ENCODE results near the gene DPM3. TPM values are rescaled to one million over a fixed set of nuclear protein-coding genes. Genes with fewer than 3 reads are reported as not detected.

DPM3 gene
- total and polyA plus RNA-seq, 2 donors (not counting 1 experiment from before 2014, with no cell fraction given), result 39.9 to 97.3 TPM

- H3K27me3 ChIP-seq (replicated peaks in 1 of 4; ENCODE audit: control extremely low read depth in 1 of 4, control insufficient read depth in 3 of 4, insufficient read depth in 4 of 4, low read length in 3 of 4), result peaks cover 0 to 3% (median 0%) of the 10 kb centered on the region in 4 experiments
- DNase-seq (no peak), ATAC-seq (ENCODE audit: low read depth) (no peak)
- H2AFZ ChIP-seq (ENCODE audit: insufficient read depth, low read depth, low read length, poor library complexity, severe bottlenecking), result no peak overlapping the region
- H3K4me1 Mint-ChIP-seq, result no peaks in the 10 kb centered on the region
- no peak overlapping the region for H3K4me2 ChIP-seq (replicated peaks; ENCODE audit: low read depth, low read length, poor library complexity, severe bottlenecking)
- no peak overlapping the region for H3K4me3 Mint-ChIP-seq
- H3K9ac ChIP-seq (ENCODE audit: low read length), result no peak overlapping the region
- no peak overlapping the region for H3K27ac ChIP-seq (ENCODE audit: low read length in 2 of 2)
- H3K27me3 Mint-ChIP-seq, result no peaks in the 10 kb centered on the region
- 95% methylated on average over 9 of the region's 12 CpGs for WGBS (ENCODE audit: insufficient coverage)
- no peak for TF ChIP-seq CTCF (IDR thresholded peaks at IDR 0.05)
- no peak for TF ChIP-seq EZH2 (IDR thresholded peaks at IDR 0.05; ENCODE audit: borderline replicate concordance, insufficient read depth, low read depth, low read length, poor library complexity, severe bottlenecking)
- no peaks in the 10 kb centered on the region for H3K4me1 ChIP-seq (ENCODE audit: control insufficient read depth in 2 of 2, insufficient read depth in 2 of 2, low read length in 2 of 2)
- H3K27ac Mint-ChIP-seq, result no peak overlapping the region
- no peaks in the 10 kb centered on the region for H4K20me1 ChIP-seq (ENCODE audit: control insufficient read depth, insufficient read depth, low read length, poor library complexity, severe bottlenecking)
- no peaks in the 10 kb centered on the region for H3K36me3 ChIP-seq (replicated peaks in 1 of 2; ENCODE audit: control extremely low read depth in 1 of 2, control insufficient read depth in 1 of 2, extremely low read depth in 1 of 2, insufficient read depth in 2 of 2, low read length in 1 of 2)
- no peak overlapping the region for H3K4me3 ChIP-seq (ENCODE audit: control extremely low read depth in 1 of 5, extremely low read depth in 1 of 5, insufficient read depth in 1 of 5, low read depth in 2 of 5, low read length in 4 of 5)
- ChIA-PET POLR2A (no interaction called here), CTCF (interaction anchor here (0.6 to 4.4 kb wide), 7 partner anchors 10 to 65 kb away, joined by 3 to 19 read pairs (median 4); no protein-coding TSS in a partner anchor)
- no peaks in the 10 kb centered on the region for H3K79me2 ChIP-seq (ENCODE audit: control insufficient read depth, insufficient read depth, low read length)
- intact Hi-C loops (cut with micrococcal nuclease), result no loop called here
- H3K9me3 Mint-ChIP-seq (ENCODE audit: insufficient read depth), result no peaks in the 10 kb centered on the region
- no peaks in the 10 kb centered on the region for H3K9me3 ChIP-seq (ENCODE audit: control extremely low read depth in 1 of 3, control insufficient read depth in 2 of 3, insufficient read depth in 1 of 3, low read length in 2 of 3)
Observed at GRCh38 chr1:155107309-155108264, 32.7 kb downstream of the DPM3 start.

GRCh38 chr1:155106862-155107261 lies 33.5 kb downstream of the DPM3 start:
- Mint-ChIP-seq H3K4me1 (no peaks in the 10 kb centered on the region), H3K4me3 (no peak overlapping the region), H3K9me3 (ENCODE audit: insufficient read depth) (no peaks in the 10 kb centered on the region), H3K27ac (no peak overlapping the region), H3K27me3 (no peaks in the 10 kb centered on the region)
- no peaks in the 10 kb centered on the region for H3K9me3 ChIP-seq (ENCODE audit: control extremely low read depth in 1 of 3, control insufficient read depth in 2 of 3, insufficient read depth in 1 of 3, low read length in 2 of 3)
- no peaks in the 10 kb centered on the region for H3K79me2 ChIP-seq (ENCODE audit: control insufficient read depth, insufficient read depth, low read length)
- ATAC-seq (ENCODE audit: low read depth) (no peak), DNase-seq (no peak)
- H2AFZ ChIP-seq (ENCODE audit: insufficient read depth, low read depth, low read length, poor library complexity, severe bottlenecking), result no peak overlapping the region
- no peaks in the 10 kb centered on the region for H4K20me1 ChIP-seq (ENCODE audit: control insufficient read depth, insufficient read depth, low read length, poor library complexity, severe bottlenecking)
- CTCF ChIA-PET, result interaction anchor here (0.6 to 4.4 kb wide), 5 partner anchors 9 to 62 kb away, joined by 3 to 19 read pairs (median 7); no protein-coding TSS in a partner anchor
- peaks cover 0 to 3% (median 0%) of the 10 kb centered on the region in 4 experiments for H3K27me3 ChIP-seq (replicated peaks in 1 of 4; ENCODE audit: control extremely low read depth in 1 of 4, control insufficient read depth in 3 of 4, insufficient read depth in 4 of 4, low read length in 3 of 4)
- no peak overlapping the region for H3K4me2 ChIP-seq (replicated peaks; ENCODE audit: low read depth, low read length, poor library complexity, severe bottlenecking)
- H3K4me3 ChIP-seq (ENCODE audit: control extremely low read depth in 1 of 5, extremely low read depth in 1 of 5, insufficient read depth in 1 of 5, low read depth in 2 of 5, low read length in 4 of 5), result no peak overlapping the region
- 43% methylated on average over 4 of the region's 6 CpGs for WGBS (ENCODE audit: insufficient coverage)
- no peak overlapping the region for H3K9ac ChIP-seq (ENCODE audit: low read length)
- POLR2A ChIA-PET, result no interaction called here
- no peak overlapping the region for H3K27ac ChIP-seq (ENCODE audit: low read length in 2 of 2)
- no peaks in the 10 kb centered on the region for H3K36me3 ChIP-seq (replicated peaks in 1 of 2; ENCODE audit: control extremely low read depth in 1 of 2, control insufficient read depth in 1 of 2, extremely low read depth in 1 of 2, insufficient read depth in 2 of 2, low read length in 1 of 2)
- TF ChIP-seq CTCF (IDR thresholded peaks at IDR 0.05) (no peak), EZH2 (IDR thresholded peaks at IDR 0.05; ENCODE audit: borderline replicate concordance, insufficient read depth, low read depth, low read length, poor library complexity, severe bottlenecking) (no peak)
- intact Hi-C loops (cut with micrococcal nuclease), result no loop called here
- no peaks in the 10 kb centered on the region for H3K4me1 ChIP-seq (ENCODE audit: control insufficient read depth in 2 of 2, insufficient read depth in 2 of 2, low read length in 2 of 2)

Measured in B cell (primary cell).